HS-5 (cell line): Measurements from ENCODE around the gene SPRR5.

Experiments used
- DNase-seq: peaks from one replicate; pipeline ENCODE4 v3.0.0-alpha.2; 2012; ENCODE audit warnings: low read depth

Gene SPRR5

DNA sequence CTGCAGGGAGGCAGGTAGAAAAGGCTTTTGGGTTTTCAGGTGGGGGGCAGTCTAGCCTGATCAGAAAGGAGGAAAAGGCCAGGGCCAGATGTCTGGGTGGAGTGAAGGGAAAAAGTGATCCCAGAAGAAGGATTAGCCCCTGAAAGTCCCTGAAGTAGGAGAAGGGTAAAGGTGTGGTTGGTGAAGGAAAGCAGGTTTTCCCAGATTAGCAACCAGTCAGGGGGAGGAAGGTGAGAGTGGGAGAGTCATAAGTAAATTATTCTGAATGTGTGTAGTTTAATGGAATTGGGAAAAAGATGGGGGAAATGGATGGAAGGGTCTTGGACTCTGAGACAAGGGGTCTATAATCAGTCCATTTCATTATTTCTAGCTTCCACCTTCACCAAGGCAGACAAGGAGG, 36.2 kb downstream of the SPRR5 start:
- no peak for DNase-seq

DNA sequence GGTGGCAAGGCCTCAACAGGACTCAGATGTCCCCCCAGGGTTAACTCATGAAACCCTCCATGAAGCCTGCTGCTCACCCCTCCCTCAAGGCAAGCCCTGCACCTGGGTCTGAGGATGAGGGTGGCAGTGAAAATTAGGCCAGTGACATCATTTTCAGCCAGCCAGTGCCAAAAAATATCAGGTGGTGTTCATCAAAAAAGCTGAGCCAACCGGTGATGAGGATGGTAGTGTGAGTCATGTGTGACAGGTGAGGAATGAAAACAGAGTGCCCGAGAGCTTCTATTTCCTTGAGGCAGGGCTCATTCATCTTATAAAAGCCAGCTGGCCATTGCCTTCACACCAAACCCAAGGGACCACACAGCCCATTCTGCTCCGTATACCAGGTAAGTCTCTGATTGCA, 36.7 kb downstream of the SPRR5 start, which contains the start of gene SPRR1A:
SPRR1A (plus strand) TSS at position 339 of the 400 bp plus-strand sequence. CDS start 1,150 bp downstream, outside the sequence.
- no peak for DNase-seq

DNA sequence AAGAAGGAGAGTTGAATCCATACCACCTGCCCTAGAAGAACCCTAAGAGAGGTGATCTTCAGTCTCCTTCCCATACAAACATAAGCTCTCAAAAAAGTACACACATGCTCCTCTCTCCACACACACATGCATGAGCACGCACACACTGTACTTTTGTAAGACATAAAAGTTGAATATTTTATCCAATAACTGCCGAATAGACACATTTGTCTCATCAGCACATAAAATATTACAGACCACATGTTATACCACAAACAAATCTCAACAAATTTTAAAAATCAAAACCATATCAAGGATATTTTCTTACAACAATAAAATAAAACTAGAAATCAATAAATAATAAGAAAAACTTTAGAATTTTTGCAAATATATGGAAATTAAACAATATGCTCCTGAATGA, 39.6 kb downstream of the SPRR5 start:
- DNase-seq: no peak

DNA sequence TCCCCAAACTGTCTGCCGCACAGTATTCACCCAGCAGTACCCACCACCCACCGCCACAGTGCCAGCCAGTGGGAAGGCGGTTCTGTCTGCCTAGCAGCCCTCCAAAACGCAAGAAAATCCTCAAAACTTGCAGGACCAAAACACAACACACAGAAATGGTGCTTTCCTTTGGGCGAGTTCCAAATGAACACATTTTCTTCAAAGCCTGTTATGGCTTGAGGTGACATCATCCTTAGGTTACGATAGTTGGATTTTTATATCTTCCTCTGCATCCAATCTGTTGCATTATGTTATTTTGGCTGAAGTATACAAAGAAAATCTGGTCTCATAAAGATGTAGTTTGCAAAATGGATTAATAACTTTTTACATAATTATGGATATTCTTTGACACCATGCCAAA, 46.2 kb downstream of the SPRR5 start:
- no peak for DNase-seq

DNA sequence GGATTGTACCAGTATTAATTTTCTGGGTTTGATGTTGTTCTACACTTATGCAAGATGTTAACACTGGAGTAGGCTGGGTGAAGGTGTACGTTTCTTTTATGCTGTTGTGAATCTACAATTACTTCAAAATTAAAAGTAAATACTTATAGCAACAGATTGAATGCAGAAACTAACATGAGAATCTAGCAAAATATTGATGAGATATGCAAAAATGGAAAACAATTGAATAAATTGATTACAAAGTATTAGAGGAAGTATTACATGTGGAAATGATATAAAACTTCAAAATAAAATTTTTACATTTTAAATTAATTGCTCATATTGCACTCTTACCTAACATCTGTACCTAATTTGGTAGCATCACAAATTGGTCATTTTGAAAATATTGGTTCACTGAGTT, 48.8 kb downstream of the SPRR5 start:
- DNase-seq: no peak

DNA sequence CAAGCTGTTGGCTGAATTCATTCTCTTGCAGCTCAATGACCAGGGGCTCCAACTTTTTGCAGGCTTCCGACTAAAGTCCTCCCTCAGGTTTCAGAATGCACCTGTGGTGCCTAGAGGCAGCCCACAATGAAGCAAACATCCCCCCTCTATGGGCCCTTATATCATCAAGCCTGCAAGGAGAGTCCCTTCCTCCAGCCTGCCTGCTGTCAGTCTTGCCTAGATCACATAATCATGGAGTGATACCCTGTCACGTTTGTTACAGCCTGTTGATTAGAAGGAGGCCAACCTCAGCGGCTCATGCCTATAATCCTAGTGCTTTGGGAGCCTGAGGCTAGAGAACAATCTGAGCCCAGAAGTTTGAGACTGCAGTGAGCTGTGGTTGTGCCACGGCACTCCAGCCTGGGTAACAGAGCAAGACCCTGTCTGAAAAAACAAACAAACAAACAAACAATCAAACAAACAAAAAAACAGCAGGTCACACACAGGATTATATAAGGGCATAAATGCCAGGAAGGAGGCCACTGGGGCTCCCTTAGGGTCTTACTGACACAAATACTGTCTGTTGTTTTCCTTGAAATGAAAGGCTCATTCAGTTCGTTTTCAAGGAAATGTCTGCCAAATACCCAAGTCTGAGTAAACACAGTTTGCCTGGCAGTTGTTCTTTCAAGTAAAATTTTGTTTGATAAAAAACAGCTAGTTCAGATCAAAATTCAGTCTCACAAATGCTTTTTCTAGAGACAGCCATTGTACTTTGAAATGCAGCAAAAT, 49.8 kb downstream of the SPRR5 start:
- no peak for DNase-seq

DNA sequence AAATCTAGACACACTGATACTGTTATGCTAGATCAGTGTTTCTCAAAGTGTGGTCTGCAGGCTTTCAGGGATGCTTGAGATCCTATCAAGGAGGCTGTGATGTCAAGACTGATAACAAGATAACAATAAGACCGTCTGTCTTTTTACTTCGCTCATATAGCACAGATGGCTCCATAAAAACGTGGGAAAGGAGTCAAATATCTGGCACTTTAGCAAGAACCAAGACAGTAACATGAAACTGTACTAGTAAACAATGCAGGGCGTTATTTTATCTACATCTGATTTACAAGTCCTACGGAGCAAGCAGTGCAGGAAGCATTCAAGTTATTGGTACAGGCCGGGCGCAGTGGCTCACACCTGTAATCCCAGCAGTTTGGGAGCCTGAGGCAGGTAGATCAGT, 50.9 kb downstream of the SPRR5 start:
- no peak for DNase-seq

DNA sequence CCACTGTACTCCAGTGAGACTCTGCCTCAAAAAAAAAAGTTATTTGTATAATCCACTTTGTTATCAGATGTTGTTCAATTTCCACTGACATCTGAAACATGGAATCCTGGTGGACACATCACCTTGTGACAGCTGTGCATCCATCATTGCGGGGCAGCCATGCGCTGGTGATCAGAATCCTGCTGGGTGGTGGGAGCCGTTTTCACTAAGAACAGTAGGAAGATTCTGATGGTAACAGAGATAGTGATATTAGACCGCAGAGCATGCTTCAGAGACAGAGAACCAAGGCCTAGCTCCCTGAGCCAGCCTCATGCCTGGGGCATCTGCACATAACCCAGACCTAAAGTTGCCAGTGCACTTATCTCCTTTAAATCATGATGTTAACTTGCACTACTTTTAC, 51.5 kb downstream of the SPRR5 start:
- no peak for DNase-seq
